AG04450 (cell line): ENCODE measurements around the gene ARHGAP15. TPM values are rescaled to one million over a fixed set of nuclear protein-coding genes. Genes with fewer than 3 reads are reported as not detected.

Experiments used
- CTCF ChIA-PET: fragments of 300-600, 350-600 bp; formaldehyde crosslinking; extraction: SDS; loops from one replicate; lab custom pipeline; 2022; ENCODE audit warnings: antibody characterized with exemption, inconsistent platforms; lab: Charles Lee
- POLR2A ChIA-PET: fragments of 350-600 bp; formaldehyde crosslinking; extraction: SDS; loops from one replicate; lab custom pipeline; 2021; ENCODE audit warnings: antibody characterized with exemption, inconsistent platforms; lab: Yijun Ruan, JAX
- DNase-seq: peaks from one replicate; pipeline ENCODE4 v3.0.0-alpha.2; 2011; ENCODE audit warnings: low read depth, low spot score
- H3K27ac ChIP-seq: one replicate; pipeline ENCODE4 v1.5.1; 2012; ENCODE audit warnings: low read depth, low read length, control low read depth
- H3K27me3 ChIP-seq: one replicate; pipeline ENCODE4 v1.6.0; 2012; ENCODE audit warnings: low read length; ENCODE audit not compliant: control insufficient read depth, insufficient read depth
- H3K4me3 ChIP-seq: 2 replicates; pipeline ENCODE4 v1.5.1; 2011; ENCODE audit warnings: mild to moderate bottlenecking, low read depth, low read length, control low read depth
- H3K9me3 ChIP-seq: 2 replicates; pipeline ENCODE4 v1.5.1; 2012; ENCODE audit warnings: low read length; ENCODE audit not compliant: control insufficient read depth, insufficient read depth
- polyA plus RNA-seq: library from polyadenylated mRNA; depleted of rRNA; stranded (reverse); fragments of >200 nt; gene quantifications from 2 replicates; pipeline ENCODE4 v1.2.3, GENCODE V29; 2011
- TF ChIP-seq, protein P1 (sequence below): IDR thresholded peaks from 2 replicates; pipeline ENCODE4 v1.5.1; 2011; ENCODE audit warnings: low read depth, low read length, control low read depth, inconsistent platforms

ARHGAP15 gene
- polyA plus RNA-seq, 1 experiment = not detected

DNA sequence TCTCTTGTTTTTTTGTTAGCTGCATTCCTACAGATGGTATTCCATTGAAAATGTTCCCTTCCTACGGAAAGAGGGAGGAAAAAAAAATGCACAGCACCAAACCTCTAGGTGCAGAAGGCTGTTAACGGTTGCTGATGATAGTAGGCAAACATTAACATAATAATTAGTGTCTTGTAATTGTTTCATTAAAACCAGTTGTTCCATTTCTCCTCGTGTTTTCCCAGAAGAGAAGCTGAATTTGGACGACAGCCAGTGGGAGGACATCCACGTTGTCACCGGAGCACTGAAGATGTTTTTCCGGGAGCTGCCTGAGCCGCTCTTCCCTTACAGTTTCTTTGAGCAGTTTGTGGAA, 494.7 kb downstream of the ARHGAP15 start:
- POLR2A ChIA-PET = no interaction called here
- Histone ChIP-seq H3K27ac (no peak overlapping the region), H3K4me3 (no peak overlapping the region), H3K27me3 (no peaks in the 10 kb centered on the region), H3K9me3 (no peaks in the 10 kb centered on the region)
- CTCF ChIA-PET = no interaction called here
- TF ChIP-seq, protein P1, sequence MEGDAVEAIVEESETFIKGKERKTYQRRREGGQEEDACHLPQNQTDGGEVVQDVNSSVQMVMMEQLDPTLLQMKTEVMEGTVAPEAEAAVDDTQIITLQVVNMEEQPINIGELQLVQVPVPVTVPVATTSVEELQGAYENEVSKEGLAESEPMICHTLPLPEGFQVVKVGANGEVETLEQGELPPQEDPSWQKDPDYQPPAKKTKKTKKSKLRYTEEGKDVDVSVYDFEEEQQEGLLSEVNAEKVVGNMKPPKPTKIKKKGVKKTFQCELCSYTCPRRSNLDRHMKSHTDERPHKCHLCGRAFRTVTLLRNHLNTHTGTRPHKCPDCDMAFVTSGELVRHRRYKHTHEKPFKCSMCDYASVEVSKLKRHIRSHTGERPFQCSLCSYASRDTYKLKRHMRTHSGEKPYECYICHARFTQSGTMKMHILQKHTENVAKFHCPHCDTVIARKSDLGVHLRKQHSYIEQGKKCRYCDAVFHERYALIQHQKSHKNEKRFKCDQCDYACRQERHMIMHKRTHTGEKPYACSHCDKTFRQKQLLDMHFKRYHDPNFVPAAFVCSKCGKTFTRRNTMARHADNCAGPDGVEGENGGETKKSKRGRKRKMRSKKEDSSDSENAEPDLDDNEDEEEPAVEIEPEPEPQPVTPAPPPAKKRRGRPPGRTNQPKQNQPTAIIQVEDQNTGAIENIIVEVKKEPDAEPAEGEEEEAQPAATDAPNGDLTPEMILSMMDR = no peak
- DNase-seq = no peak

DNA sequence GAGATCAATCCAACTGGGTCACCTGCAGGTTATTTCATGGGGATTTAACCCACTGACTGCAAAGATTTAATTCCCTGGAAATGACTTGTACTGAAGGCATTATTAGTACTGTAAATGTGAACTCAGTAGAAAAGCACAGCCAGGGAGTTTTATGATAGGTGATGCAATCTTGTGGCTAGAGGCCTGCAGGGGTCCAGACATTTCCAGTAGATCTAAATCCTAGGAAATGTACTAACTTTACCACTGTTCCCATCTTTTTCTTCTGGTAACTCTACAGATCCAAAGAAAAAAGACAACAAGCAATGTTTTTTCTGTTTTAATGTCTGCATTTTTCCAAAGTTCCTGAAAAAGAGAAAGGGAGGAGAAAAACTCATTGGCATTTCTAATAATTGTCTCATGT, 500.1 kb downstream of the ARHGAP15 start:
- Histone ChIP-seq H3K27me3 (no peaks in the 10 kb centered on the region), H3K27ac (no peak overlapping the region), H3K9me3 (no peaks in the 10 kb centered on the region), H3K4me3 (no peak overlapping the region)
- CTCF ChIA-PET = no interaction called here
- TF ChIP-seq, protein P1 = no peak
- POLR2A ChIA-PET = interaction anchor here (0.6 kb wide), 1 partner anchor 12 kb away, joined by 3 read pairs; no protein-coding TSS in a partner anchor
- DNase-seq = no peak

DNA sequence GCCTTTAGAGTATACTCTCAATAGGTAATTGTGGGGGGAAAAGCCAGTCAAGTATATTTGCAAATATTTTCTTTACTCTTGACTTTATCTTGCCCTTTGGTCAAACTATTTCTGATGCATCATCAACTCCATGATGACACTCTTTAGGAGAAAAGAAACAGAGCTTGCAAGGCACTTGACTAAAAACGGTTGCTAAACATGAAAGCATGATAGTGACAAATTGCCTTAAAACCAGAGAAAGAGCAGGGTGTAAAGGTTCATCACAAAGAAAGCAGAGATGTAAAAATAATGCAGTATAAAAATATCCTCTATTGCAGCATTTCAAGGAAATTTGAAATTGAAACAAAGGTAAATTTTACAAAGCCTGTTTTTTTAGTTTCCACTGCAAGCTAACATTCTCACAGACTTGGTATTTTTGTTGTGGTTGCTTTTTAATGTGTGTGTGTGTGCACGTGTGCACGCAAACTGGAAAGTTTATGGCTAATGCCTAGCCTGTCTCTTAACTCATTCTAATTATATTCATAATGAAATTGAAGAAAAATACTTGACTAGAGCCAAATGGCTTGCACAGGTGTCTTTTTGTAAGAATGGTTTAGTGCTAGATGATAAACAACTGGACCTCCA, 503.6 kb downstream of the ARHGAP15 start:
- Histone ChIP-seq H3K27me3 (no peaks in the 10 kb centered on the region), H3K27ac (no peak overlapping the region), H3K4me3 (no peak overlapping the region), H3K9me3 (no peaks in the 10 kb centered on the region)
- TF ChIP-seq, protein P1 = no peak
- CTCF ChIA-PET = no interaction called here
- DNase-seq = no peak
- POLR2A ChIA-PET = no interaction called here

DNA sequence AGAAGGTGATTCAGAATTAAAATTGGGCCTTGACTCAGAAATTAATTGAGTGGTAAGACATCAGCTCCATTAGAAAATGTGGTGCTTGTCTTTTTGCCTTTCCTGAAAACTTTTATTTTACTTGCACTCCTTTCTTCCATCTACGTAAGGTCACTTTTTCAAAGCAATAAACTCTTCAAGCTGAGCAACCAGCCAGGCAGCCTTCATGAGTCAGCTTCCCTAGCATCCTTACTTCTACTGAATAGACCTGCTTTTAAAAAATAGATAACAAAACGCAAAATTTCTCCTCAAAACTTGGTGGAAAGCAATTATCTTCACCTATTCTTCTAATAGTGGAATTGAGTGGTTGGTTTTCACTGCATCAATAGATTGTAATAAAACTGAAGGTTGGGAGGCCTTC, 504.2 kb downstream of the ARHGAP15 start:
- Histone ChIP-seq H3K9me3 (no peaks in the 10 kb centered on the region), H3K27ac (no peak overlapping the region), H3K27me3 (no peaks in the 10 kb centered on the region), H3K4me3 (no peak overlapping the region)
- ChIA-PET POLR2A (no interaction called here), CTCF (no interaction called here)
- TF ChIP-seq, protein P1 = no peak
- DNase-seq = no peak

DNA sequence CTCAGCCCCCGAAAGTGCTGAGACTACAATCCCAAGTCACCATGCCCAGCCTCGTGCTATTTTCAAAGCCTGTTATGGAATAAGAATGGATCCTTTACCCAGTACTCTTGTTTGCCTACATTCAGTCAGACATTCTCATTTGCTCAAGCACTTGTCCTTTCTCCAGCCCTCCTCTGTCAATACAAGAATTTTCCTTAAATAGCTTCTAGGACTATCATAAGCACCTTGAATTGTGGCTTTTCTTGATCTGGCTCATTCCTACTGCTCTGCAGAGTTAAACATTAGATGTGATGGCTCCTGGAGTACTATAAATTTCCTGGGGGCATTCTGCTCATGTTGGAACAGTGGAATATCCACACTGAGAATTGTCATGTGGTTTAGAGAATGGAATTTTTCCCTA, 506.1 kb downstream of the ARHGAP15 start:
- CTCF ChIA-PET = no interaction called here
- no peak for DNase-seq
- Histone ChIP-seq H3K27ac (no peak overlapping the region), H3K4me3 (no peak overlapping the region), H3K27me3 (no peaks in the 10 kb centered on the region), H3K9me3 (no peaks in the 10 kb centered on the region)
- TF ChIP-seq, protein P1 = no peak
- POLR2A ChIA-PET = interaction anchor here (0.6 kb wide), 1 partner anchor 11 kb away, joined by 6 read pairs; no protein-coding TSS in a partner anchor
